ENCODE measurements around the gene SRSF3. TPM values are rescaled to one million over a fixed set of nuclear protein-coding genes. Genes with fewer than 3 reads are reported as not detected.
"Not testable (repeated sequence)": the region's sequence is repeated elsewhere in the genome, so short reads cannot be mapped to it uniquely, and the experiment has no call there.

The SRSF3 gene
- polyA plus RNA-seq, 3 donors from 2014 or later: 344 to 391 (median 379) TPM

- H3K27me3 Mint-ChIP-seq (ENCODE audit: low read depth in 3 of 3): peaks cover 0 to 8% (median 2%) of the 10 kb centered on the region in 3 donors
- no peaks in the 10 kb centered on the region for H3K36me3 Mint-ChIP-seq
- no peak overlapping the region for H3K4me3 Mint-ChIP-seq
- H3K4me1 Mint-ChIP-seq: no peaks in the 10 kb centered on the region
- DNase-seq: no peak
- H3K9me3 Mint-ChIP-seq: no peaks in the 10 kb centered on the region
- H3K27ac Mint-ChIP-seq: no peak overlapping the region
Observed at GRCh38 chr6:36563237-36563927, 30.8 kb upstream of the SRSF3 start.

- H3K27ac Mint-ChIP-seq: no peak overlapping the region
- DNase-seq: no peak
- no peaks in the 10 kb centered on the region for H3K9me3 Mint-ChIP-seq
- no peaks in the 10 kb centered on the region for H3K36me3 Mint-ChIP-seq
- H3K4me3 Mint-ChIP-seq: no peak overlapping the region
- no peaks in the 10 kb centered on the region for H3K4me1 Mint-ChIP-seq
- H3K27me3 Mint-ChIP-seq (ENCODE audit: low read depth in 3 of 3): peaks cover 0 to 8% (median 2%) of the 10 kb centered on the region in 3 donors
Observed at GRCh38 chr6:36563928-36564284, 30.3 kb upstream of the SRSF3 start.

GRCh38 chr6:36566418-36566905 is 27.7 kb upstream of the SRSF3 start:
- Mint-ChIP-seq H3K36me3 (no peaks in the 10 kb centered on the region), H3K4me3 (no peak overlapping the region), H3K27me3 (ENCODE audit: low read depth in 3 of 3) (peaks cover 0 to 3% (median 2%) of the 10 kb centered on the region in 3 donors), H3K4me1 (no peaks in the 10 kb centered on the region), H3K27ac (no peak overlapping the region), H3K9me3 (no peaks in the 10 kb centered on the region)
- DNase-seq: no peak

DNA sequence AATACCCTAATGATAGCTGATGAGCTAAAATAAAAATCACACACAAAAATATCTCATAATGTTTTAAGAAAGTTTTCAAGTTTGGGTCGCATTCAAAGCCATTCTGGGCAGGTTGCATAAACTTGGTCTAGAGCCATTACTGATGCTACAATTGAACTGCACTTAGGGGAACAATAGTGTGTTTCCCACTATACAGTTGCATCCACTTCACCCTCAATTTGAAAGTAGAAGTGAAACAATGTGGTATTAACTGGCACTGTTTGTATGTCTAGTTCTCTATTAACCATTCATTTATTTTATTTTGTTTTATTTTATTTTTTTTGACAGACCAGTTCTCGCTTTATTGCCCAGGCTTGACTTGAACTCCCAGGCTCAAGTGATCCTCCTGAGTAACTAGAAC is 23.9 kb upstream of the SRSF3 start:
- Mint-ChIP-seq H3K27ac (no peak overlapping the region), H3K27me3 (ENCODE audit: low read depth in 3 of 3) (peaks cover 0 to 2% (median 0%) of the 10 kb centered on the region in 3 donors), H3K4me1 (no peaks in the 10 kb centered on the region), H3K36me3 (no peaks in the 10 kb centered on the region), H3K4me3 (no peak overlapping the region), H3K9me3 (no peaks in the 10 kb centered on the region)
- no peak for DNase-seq

DNA sequence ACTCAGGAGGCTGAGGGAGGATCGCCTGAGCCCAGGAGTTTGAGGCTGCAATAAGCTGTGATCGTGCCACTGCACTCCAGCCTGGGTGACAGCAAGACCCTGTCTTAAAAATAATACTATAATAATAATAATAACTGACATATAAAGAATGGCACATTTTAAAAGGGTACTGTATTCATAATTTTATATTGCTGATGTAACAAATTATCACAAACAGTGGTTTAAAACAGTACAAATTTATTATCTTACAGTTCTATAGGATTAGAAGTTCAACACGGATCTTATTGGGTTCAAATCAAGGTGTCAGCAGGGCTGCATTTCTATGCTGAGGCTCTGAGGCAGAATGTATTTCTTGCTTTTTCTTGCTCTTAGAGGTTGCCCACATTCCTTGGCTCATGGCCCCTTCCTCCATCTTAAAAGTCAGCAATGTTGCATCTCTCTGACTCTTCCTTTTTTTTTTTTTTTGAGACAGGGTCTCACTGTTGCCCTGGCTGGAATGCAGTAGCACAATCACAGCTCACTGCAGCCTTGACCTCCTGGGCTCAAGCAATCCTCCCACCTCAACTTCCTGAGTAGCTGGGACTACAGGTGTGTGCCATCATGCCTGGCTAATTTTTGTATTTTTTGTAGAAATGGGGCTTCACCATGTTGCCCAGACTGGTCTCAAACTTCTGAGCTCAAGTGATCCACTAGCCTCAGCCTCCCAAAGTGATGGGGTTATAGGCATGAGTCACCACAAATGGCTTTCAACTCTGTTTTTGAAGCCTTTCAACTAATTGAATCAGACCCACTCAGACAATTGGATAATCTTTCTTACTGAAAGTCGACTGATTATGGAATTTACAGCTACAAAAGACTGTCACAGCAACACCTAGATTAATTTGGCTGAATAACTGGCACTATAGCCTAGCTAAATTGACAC is 22.8 kb upstream of the SRSF3 start:
- no peaks in the 10 kb centered on the region for H3K4me1 Mint-ChIP-seq
- H3K36me3 Mint-ChIP-seq: no peaks in the 10 kb centered on the region
- no peak overlapping the region for H3K27ac Mint-ChIP-seq
- H3K27me3 Mint-ChIP-seq (ENCODE audit: low read depth in 3 of 3): peaks cover 0 to 2% (median 0%) of the 10 kb centered on the region in 3 donors
- no peaks in the 10 kb centered on the region for H3K9me3 Mint-ChIP-seq
- H3K4me3 Mint-ChIP-seq: no peak overlapping the region
- no peak for DNase-seq

DNA sequence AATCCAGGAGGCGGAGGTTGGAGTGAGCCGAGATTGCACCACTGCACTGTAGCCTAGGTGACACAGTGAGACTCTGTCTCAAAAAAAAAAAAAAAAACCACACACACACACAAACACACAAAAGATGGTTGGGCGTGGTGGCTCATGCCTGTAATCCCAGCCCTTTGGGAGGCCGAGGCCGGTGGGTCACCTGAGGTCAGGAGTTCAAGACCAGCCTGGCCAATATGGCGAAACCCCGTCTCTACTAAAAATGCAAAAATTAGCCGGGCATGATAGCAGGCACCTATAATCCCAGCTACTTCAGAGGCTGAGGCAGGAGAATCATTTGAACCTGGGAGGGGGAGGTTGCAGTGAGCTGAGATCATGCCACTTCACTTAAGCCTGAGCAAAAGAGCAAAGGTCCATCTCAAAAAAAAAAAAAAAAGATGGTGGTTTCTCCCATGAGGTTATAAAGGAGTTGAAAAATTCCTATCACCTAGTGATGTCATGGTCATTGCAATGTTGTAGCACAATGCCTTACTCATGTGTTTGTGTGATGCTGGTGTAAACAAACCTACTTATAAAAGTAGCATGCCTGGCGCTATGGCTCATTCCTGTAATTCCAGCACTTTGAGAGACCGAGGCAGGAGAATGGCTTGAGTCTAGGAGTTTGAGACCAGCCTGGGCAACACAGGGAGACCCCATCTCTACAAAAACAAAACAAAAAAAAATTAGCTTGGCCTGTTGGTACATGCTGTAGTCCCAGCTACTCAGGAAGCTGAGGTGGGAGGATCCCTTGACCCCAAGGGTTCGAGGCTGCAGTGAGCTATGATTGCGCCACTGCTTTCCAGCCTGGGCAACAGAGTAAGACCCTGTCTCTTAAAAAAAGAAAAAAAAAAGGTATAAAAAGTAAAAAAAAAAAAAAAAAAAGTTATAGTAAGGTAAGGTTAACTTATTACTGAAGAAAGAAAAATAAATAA is 21.5 kb upstream of the SRSF3 start:
- H3K4me1 Mint-ChIP-seq; DNase-seq; H3K36me3 Mint-ChIP-seq; H3K27me3 Mint-ChIP-seq (ENCODE audit: low read depth in 3 of 3); H3K9me3 Mint-ChIP-seq; H3K27ac Mint-ChIP-seq; H3K4me3 Mint-ChIP-seq: not testable (repeated sequence)

DNA sequence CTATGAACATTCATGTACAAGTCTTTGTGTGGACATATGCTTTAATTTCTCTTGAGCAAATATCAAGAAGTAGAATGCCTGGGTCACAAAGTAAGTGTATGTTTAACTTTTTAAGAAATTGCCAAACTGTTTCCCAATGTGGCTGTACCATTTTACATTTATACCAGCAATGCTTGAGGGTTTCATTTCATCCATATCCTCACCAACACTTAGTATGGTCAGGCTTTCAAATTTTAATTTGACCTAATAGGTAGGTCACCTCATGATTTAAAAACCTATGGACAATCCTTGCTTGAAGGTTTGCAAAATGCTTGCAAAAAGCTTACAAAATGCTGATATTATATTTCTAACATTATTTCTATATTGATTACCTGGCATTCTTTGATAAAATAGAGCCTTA is 19.5 kb upstream of the SRSF3 start:
- Mint-ChIP-seq H3K4me3 (no peak overlapping the region), H3K36me3 (no peaks in the 10 kb centered on the region), H3K27ac (no peak overlapping the region), H3K4me1 (no peaks in the 10 kb centered on the region), H3K9me3 (no peaks in the 10 kb centered on the region), H3K27me3 (ENCODE audit: low read depth in 3 of 3) (peaks cover 0 to 4% (median 0%) of the 10 kb centered on the region in 3 donors)
- no peak for DNase-seq

DNA sequence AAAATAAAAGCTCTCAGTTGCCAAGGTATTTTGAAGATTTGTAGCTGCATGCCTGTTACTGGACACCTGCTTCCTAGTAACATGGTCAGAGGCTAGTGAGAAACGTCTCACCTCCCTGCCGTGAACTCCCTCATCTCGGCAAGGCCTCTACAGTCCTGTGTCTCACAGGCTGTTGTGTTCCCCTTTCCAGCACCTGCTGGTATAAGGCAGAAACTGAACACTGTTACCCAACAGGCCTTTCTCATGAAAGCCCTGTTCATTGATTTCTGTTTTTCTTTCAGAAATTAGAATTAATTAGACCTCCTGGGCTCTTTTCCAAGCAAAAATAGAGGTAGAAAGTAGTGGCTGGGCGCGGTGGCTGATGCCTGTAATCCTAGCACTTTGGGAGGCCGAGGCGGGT is 17.6 kb upstream of the SRSF3 start:
- Mint-ChIP-seq H3K36me3 (no peaks in the 10 kb centered on the region), H3K4me1 (no peaks in the 10 kb centered on the region), H3K9me3 (no peaks in the 10 kb centered on the region)

DNA sequence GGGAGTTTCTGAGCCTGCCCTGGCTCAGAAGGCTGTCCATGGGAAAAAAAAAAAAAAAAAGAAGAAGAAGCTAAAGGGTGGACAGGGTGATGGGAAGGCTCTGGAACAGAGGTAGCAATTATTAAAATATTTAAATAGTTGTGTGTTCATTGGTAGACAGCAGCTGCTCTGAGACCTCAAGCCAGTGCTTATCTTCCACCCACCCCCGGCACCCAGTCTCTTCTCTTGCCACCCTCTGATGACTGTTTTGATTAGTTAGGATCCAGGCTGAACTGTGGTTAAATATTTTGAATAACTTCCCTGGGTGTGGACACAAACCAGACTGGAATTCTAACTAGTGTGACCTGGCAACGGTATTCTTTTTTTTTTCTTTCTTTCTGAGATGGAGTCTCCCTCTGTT is 16.9 kb upstream of the SRSF3 start:
- Mint-ChIP-seq H3K4me1 (no peaks in the 10 kb centered on the region), H3K4me3 (no peak overlapping the region), H3K27ac (peak overlapping the region in 1 of 6 donors; percentile 40), H3K36me3 (no peaks in the 10 kb centered on the region), H3K27me3 (ENCODE audit: low read depth in 3 of 3) (peaks cover 0 to 3% (median 0%) of the 10 kb centered on the region in 3 donors), H3K9me3 (no peaks in the 10 kb centered on the region)
- no peak for DNase-seq

More for the DNA sequence above, 17.6 kb upstream of the SRSF3 start:
- Mint-ChIP-seq H3K27me3 (ENCODE audit: low read depth in 3 of 3) (peaks cover 0 to 3% (median 0%) of the 10 kb centered on the region in 3 donors), H3K27ac (peak overlapping the region in 1 of 6 donors; percentile 56), H3K4me3 (no peak overlapping the region)
- no peak for DNase-seq

DNA sequence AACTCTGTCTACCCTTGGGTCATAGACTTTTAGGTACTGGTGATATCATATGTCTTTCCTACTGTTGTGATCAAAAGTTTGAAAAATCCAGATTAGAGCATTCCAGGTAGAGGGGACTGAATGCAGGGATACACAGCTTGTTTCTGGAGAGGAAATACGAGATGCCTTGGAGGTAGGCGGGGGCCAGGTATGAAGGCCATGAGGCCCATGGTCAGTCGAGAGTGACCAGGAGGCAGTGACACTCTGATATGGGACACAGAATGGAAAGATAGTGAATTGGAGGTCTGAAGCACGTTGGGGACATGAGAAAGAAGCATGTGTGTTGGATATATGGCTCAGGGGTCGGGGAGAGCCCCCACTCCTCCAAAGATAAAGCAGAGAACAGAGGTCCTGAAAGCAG is 16.1 kb upstream of the SRSF3 start:
- Mint-ChIP-seq H3K36me3 (no peaks in the 10 kb centered on the region), H3K4me3 (no peak overlapping the region), H3K27ac (no peak overlapping the region), H3K9me3 (no peaks in the 10 kb centered on the region), H3K27me3 (ENCODE audit: low read depth in 3 of 3) (peaks cover 0 to 3% (median 0%) of the 10 kb centered on the region in 3 donors), H3K4me1 (no peaks in the 10 kb centered on the region)
- DNase-seq: no peak

GRCh38 chr6:36578431-36578830 is 15.7 kb upstream of the SRSF3 start:
- peaks cover 0 to 3% (median 0%) of the 10 kb centered on the region in 3 donors for H3K27me3 Mint-ChIP-seq (ENCODE audit: low read depth in 3 of 3)
- no peak for DNase-seq
- peak overlapping the region in 1 of 6 donors; percentile 43 for H3K27ac Mint-ChIP-seq
- H3K4me3 Mint-ChIP-seq: no peak overlapping the region
- H3K36me3 Mint-ChIP-seq: no peaks in the 10 kb centered on the region
- no peaks in the 10 kb centered on the region for H3K9me3 Mint-ChIP-seq
- H3K4me1 Mint-ChIP-seq: no peaks in the 10 kb centered on the region

GRCh38 chr6:36580184-36580526 is 14.0 kb upstream of the SRSF3 start:
- Mint-ChIP-seq H3K27me3 (ENCODE audit: low read depth in 3 of 3) (peaks cover 0 to 3% (median 0%) of the 10 kb centered on the region in 3 donors), H3K4me1 (no peaks in the 10 kb centered on the region), H3K36me3 (no peaks in the 10 kb centered on the region), H3K4me3 (no peak overlapping the region), H3K9me3 (no peaks in the 10 kb centered on the region), H3K27ac (no peak overlapping the region)
- DNase-seq: no peak

GRCh38 chr6:36581716-36582115 is 12.4 kb upstream of the SRSF3 start:
- no peaks in the 10 kb centered on the region for H3K9me3 Mint-ChIP-seq
- H3K4me3 Mint-ChIP-seq: no peak overlapping the region
- H3K27ac Mint-ChIP-seq: no peak overlapping the region
- peaks cover 0 to 3% (median 0%) of the 10 kb centered on the region in 3 donors for H3K27me3 Mint-ChIP-seq (ENCODE audit: low read depth in 3 of 3)
- H3K36me3 Mint-ChIP-seq: peaks cover 0 to 1% (median 0%) of the 10 kb centered on the region in 3 donors
- no peak for DNase-seq
- no peaks in the 10 kb centered on the region for H3K4me1 Mint-ChIP-seq

All from immature natural killer cell (primary cell).